GM19324 (cell line): ENCODE data around the gene ARHGEF9.

Experiments used
- ATAC-seq: cut with Tn5 transposase; IDR thresholded peaks from one replicate; pipeline ENCODE4 v1.9.1; 2021; ENCODE audit warnings: mild to moderate bottlenecking, moderate library complexity; ENCODE audit not compliant: unreplicated experiment, low FRiP score

The ARHGEF9 gene

DNA sequence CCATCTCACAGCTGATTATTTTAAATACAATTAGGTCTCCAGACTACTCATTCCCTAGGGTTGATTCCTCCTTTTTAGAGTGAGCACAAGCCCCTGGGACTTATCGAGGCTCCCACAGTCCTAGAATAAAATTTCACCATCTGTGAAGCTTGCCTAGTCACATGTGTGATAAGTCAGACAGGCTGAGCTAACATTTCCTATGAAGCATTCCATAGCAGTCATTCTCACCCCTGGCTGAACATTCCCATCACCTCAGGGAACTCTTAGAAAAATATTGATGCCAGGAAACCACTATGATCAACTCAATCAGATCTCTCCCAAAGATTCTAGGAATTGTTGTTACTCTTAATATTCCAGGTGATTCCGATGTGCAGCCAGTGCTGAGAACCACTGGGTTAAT is 37.7 kb downstream of the ARHGEF9 start:
- no peak for ATAC-seq

DNA sequence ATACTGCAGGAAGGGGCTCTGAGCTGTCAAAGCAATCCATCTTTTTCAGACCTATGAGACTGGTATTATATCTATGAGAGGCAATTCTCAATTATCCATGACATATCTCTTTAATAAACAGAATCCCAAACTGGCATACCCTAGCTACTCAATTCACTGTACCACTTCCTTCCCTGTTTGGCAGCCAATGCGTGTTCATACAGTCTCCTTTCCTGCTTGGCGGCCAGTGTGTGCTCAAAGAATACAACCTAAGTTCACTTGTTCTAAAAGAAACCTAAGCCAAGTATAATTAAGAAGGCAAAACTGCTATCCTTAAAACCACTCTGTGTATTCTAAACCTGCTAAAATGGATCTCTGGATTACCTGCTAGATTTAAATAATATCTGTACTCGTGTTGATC is 38.3 kb downstream of the ARHGEF9 start:
- ATAC-seq = no peak

DNA sequence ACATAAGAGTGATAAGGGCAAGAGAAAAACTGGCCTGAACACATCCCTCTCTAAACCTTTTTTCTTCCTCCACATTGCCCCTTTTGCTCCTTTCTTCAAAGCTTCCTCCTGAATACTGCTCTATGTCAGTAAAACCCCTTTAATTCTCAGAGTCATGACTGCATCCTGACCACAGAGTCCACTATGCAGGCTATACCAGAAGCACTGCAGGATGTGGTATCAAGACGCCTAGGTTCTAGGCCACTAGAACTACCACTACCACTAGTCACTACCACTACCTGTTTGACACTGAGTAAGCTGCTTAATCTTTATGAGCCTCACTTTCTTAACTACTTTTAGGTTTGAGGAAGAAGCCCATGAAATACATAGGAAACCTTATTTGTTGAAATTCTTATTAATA is 38.7 kb downstream of the ARHGEF9 start:
- ATAC-seq = no peak

DNA sequence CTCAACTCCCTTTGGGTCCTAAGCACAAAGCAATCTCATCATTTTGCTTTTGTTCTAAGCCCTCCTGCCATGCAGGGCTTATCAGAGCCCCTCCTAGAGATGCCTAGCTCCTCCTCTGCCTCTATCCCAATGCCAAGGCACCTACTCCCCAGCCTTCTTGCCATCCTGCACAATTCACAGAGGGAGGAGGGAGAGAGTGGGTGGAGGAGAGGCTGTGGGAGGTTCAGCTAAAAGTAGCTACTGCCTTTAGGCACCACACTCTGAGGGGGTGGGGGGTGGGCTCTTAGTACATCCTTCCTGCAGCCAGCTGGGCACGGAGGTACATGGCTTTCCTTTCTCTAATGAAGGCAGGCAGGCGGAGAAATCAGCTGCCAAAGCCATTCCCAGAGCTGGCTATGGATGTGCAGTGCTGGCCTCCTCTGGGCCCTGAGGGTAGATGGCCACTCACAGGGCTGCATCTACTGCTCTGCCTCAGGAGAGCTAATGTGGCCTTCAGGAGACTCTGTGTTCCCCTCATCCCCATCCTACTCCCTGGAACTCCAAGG is 40.1 kb downstream of the ARHGEF9 start:
- ATAC-seq = no peak

DNA sequence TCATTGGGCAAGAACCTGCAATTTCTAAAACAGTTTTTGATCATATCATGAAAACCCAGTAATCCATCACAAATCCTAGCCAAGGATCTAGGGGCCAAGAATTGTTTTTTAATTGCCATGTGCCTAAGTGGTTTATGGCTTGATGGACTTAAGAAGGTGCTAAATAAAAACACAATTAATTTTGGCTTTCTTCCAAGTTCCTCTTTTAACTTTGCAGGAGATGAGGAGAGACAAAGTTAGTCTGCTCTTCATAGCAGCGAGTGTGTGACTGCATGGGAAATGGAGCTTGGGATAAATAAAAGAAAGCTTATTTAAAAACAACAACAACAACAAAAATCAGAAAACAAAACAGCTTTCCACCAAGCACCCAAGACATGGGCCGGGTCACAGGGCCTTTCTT is 41.4 kb downstream of the ARHGEF9 start:
- no peak for ATAC-seq

DNA sequence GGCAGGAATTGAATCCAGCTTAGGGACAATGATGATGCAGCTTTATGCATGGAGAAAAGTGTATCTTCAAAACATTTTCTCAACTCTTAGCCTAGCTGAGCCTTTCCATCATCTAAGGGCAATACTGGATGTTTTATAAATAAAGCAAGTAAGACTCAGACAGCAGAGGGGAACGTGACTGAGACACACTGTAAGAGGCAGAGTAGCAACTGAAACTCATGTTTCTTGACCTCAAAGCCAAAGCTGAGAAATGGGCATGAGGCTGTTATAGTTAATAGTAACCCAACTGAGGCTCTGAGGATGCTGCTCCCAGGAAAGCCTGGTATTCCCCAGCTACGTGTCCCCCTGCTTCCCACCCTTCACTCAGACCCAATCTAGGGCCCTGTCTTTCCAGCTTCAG is 44.6 kb downstream of the ARHGEF9 start:
- no peak for ATAC-seq

DNA sequence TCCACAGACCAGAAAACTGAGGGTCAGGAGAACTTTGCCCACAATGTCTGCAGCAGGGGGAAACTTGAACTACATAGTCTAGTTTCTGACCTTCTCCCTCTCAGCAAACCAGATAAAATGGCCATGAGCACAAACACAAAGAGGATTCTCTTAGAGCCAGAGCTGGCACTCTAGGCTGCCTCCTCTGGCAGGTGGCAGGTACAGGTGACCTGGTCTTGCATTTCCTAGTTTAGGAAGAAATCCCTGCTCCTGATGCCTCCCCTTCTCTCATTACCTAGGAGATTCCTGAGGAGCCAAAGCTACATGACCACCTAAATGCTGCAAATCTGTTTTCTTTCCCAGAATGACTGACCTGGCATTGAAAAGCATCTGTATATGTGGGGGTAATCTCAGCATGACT is 45.1 kb downstream of the ARHGEF9 start:
- no peak for ATAC-seq

DNA sequence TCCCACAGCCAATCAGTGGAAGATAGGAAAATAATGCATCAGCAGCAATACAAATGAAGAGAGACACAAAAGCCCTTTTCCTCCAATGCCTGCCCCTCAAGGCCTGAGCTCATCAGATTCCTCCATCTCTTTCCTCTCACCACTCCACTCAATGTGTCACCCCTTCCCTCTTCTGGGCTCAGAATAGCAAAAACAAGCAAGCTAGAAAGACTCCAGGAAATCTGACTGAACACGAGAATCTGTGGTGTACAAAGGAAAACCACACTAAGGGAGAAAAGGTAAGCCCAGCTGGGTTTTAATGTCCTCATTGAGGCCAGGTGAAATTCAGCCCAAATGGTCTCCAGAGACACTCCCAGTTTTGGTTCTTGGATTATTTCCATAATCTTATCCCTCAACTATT is 46.3 kb downstream of the ARHGEF9 start:
- ATAC-seq = no peak

DNA sequence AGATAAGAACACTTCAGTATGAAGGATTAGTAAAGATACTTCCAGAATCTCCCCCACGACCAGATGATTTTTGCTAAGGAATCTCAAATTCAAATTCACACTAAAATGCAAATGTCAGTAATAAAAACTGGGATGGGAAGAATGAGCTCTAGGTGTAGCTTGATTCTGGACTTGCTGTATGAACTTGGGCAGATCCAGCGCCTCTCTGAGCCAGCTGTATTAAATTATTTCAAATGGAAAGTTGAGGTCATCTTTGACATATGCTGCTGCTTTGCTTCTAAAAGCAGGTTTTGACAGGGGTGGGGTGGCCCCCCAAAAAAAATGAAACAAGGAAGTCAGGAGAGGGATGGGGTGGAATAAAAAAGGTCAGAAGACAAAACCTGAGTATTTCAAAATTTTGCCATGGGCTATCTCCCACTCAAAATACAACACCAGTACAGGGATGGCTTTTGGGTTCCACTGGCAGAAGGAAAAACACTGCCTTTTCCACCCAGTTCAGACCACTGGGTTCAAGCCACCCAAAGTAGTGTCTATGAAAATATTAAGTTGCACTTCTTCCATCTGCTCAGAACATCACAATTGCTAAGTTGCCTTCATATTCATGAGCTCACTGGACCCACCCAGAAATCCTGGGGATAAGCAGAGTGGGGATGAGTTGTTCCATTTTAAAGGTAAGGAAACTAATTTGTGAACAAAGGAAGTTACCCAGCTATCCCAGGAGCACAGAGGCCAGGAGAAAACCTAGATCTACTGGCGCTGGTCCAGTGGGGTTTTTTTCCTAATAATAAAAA is 47.7 kb downstream of the ARHGEF9 start:
- ATAC-seq = no peak

DNA sequence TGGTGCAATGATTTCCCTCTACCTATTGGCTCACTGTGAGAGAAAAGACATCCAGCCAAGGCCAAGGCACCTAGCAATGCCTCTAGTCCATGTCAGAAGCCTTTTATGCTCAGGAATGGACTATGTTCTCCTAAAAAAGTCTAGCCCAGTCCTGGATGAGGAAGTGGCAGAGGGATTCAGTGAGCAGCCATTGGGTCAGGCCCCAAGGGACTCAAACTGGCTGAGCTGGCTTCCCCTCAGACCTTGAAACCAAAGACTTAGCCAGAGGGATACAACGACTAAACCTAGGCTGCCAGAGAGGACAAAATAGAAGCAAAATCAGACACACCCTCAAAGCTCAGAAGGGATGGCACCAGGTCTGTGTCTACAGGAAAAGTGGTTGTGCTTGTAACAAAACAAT is 49.1 kb downstream of the ARHGEF9 start:
- no peak for ATAC-seq

DNA sequence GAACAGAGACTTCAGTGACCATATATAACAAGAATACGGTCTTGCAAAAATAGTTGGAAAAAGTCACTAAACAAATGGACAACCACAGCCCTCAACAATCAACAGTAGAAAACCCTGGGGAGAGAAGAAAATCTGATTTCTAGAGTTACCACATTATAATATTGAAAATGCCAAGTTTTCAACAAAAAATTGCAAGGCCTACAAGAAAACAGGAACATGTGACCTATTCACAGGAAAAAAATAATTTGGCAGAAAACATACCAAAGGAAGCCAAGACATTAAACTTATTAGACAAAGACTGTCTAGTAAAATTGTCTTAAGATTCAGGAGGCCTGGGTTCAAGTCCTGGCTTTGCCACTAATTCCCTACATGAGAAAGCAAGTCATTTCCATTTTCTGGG is 64.7 kb downstream of the ARHGEF9 start:
- no peak for ATAC-seq

DNA sequence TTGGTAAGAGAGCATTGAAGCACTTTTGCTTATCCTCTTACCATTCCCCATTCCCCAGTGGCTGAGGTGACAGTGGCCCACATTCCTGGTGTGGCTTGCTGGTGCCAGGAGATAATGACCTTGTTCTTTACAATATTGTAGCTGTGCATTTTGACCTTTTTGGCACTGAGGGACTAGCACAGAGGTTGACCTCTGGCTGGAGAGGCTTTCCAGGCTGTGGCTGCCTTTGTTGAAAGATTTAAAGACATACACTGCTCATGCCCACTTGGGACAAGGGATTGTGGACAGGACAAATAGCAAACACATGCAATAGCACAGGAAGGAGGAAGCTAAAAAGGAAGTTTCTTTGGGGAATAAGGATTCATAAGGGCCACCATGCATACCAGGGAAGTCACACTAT is 65.4 kb downstream of the ARHGEF9 start:
- no peak for ATAC-seq

DNA sequence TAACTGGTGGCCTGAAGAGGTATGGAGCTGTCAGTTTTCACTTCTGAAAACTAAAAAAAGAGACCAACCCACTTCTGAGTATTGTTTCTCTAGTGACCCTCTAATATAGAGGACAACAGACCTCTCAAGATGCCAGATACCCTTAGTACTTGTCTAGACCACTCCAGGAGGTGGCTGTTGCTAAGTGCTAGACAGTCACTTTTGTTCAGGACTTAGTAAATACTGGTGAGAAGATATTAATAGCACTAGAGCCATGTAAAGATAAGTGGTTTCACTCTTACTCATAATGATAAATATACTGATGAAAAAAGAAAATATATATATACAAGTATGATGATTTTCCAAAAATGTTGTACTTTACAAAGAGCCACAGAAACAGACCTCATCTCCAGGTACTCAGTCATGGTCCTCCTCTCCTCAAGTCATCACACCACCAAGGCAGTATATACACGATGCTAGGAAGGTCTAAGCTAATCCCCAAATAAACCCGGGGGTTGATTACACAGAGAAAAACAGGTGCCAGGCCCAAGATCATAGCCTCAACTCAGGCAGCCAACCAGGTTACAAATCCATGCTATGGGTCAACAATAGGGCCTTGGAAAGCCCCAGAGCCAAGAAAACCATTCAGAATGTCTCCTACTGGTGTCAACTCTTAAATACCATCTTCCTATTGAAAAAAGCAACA is 66.9 kb downstream of the ARHGEF9 start:
- no peak for ATAC-seq

DNA sequence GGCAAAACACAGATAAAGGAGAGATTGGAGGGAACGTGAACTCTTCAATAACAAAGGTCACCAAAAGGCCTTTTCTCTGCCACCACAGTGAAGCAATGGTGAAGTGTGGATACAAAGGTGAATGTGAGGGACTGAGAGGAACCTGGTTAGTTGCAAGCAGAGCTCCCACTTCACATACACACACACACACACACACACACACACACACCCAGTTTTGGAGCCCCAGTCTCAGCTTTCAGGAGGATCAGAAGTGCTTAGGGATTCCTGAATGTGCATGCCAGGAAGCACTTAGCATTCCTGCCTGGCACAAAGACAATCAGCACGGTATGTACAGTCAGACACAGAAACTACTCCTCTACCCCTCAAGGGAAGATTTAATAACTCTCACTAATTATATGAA is 71.5 kb downstream of the ARHGEF9 start:
- no peak for ATAC-seq

DNA sequence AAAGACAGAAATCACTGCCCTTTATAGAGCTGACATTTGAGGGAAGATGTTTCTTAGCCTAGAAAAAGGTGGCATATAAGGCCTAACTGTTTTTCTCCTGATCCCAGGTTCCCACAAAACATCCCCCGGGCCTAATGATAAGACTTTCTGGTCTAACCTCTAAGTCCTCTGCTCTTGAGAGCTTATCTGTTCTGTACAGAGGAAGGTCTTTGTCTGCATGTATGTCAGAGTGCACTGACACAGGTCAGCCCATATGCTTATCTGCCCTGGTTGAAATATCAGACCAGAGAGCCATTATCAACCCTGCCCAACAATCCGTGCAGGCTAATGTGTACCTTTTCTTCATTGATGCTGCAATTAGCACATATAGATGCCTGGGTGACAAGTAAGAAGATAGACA is 76.2 kb downstream of the ARHGEF9 start:
- ATAC-seq = no peak

DNA sequence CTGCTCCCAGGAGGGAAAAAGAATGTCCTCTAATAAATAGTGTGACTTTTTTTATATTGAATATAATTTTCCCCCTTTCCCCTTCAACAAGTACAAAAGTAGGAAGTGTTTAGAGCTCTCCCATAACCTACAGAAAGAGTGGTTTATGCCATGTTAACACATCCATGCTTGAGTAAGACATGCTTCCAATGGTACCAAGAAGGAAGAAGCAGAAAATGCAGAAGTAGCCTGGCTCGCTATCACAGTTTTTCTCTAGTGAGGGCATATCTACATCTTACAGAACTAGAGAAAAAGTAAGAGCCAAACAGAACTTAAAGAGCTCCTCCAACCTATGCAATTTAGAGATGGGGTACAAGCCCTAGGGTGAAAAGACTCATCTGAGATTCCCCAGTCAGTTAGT is 82.5 kb downstream of the ARHGEF9 start:
- ATAC-seq = no peak

DNA sequence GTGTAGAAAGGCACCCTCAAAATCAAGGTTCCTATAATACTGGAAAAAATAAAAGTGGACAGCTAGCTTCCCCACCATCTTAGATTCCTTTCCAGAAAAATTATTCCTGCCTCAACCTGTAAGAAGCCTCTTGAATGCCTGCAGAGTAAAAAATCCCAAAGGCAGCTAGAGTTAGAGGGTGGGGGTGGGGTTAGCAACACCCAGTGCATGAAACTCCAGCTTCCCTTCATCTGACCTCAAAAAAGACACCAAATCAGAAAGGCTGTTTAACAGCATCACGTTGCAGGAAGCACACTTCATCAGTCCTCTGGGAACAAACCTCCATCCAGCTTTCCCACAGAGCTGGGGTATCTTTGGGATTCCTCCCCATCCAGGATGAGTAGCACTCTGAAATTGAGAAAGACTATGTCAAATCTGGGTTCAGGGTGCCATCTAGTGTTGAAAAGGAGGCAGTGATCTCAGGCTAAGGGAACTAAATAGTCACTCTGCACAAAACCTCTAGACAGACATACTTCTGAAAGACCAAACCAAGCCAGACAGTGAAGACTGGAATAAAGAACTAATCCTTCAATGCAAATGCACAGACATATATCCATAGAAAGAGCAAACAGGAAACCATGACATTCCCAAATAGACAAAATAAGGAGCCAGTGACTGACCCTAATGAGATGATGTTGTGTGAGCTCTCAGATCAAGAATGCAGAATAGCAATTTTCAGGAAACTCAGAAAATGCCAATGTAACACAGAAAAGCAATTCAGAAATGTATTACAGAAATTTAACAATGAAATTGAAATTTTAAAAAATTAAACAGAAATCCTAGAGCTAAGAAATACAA is 97.9 kb downstream of the ARHGEF9 start:
- no peak for ATAC-seq

DNA sequence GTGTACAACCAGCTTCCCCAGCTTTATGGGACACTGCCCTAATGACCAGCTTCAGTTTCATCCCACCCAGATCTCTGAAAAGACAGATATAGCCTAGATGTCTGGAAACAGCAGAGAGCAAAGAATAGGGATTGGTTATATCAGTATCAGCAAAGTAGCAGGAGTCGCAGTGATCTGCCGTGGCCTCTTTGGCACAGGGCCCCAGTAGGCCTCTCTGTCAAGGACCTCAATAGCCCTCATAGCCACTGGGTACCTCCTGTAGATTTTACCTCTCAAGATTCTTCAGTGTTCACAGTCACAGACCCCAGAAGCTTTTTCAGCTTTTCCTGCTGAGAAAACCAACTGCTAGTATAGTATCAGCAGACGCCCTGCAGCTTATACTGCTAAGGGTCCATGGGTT is 104.6 kb downstream of the ARHGEF9 start:
- no peak for ATAC-seq

DNA sequence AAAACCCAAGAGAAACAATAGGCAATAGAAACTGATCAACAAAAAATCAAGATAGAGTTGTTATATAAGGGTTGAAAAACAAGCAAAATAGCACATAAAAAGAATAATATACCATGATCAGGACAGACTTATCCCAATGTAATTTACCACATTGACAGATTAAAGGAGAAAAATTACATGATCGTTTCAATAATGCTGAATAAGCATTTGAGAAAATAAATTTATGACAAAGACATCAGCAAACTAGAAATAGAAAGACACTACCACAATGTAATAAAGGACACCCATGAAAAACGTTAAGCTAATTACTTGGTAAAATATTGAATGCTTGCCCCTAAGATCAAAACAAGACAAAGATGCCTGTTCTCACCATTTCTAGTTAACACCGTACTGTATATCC is 105.6 kb downstream of the ARHGEF9 start:
- ATAC-seq = no peak

DNA sequence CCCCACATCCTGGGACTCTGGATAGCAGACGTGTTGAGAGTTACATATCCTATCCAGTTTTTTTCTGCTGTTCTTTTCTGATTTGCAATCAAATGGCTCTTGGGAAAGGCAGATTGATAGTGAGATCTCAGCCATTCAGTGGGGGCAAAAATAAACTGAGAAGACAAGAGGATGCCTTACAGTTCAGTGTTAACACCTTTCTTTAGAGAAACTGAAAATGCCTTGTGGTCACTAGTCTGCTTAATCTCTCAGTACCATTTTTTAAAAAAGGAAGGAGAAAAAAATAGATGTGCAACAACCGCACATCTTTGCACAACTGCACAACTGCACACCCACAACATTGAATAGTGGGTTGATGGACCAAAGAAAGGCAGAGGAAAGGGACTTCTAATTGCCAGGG is 109.3 kb downstream of the ARHGEF9 start:
- no peak for ATAC-seq

DNA sequence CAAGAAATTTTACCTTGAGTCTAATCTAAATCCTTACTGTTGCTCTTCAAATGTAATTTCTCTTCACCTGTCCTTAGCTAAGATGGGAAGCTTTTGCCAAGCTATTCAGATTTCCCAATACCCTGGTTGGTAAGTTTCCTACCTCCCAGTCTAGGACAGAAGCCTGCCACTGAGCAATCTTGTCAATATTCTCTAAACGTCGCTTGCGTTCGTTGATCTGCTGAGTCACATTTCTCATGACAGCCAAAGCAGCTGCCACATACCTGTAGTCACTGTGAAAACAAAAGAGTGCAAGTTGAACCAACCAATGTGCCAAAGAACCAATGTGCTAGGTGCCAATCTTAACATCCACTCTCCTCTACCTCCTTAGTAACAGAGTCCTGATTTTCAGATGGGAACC is 111.1 kb downstream of the ARHGEF9 start:
- ATAC-seq = no peak
